Stomach (tissue), 9 donors: Measurements from ENCODE around the gene CTSA. TPM values are rescaled to one million over a fixed set of nuclear protein-coding genes. Genes with fewer than 3 reads are reported as not detected.

Experiments used
- DNase-seq, 2 donors: peaks; one replicate each; pipeline versions ENCODE4 v3.0.0 to v3.0.0-alpha.2; 2013 to 2019
- H3K27ac ChIP-seq, 5 donors: fragments of 200-600 bp in 4 of 5; sonication (generic) in 4 of 5; one replicate each; pipeline ENCODE4 v1.5.1; 2013 to 2019; ENCODE audit warnings: mild to moderate bottlenecking in 1 of 5, moderate library complexity in 1 of 5
- H3K27me3 ChIP-seq, 3 donors: fragments of 200-600 bp; sonication (generic); one replicate each; pipeline ENCODE4 v1.5.1; 2017 to 2019; ENCODE audit warnings: mixed run types in 1 of 3
- H3K36me3 ChIP-seq, 4 donors: fragments of 200-600 bp; sonication (generic); 1 replicate in 3 of 4; 2 replicates in 1 of 4; pipeline ENCODE4 v1.5.1; 2016 to 2019
- H3K4me1 ChIP-seq, 4 donors: fragments of 200-600 bp; sonication (generic); one replicate each; pipeline ENCODE4 v1.5.1; 2016 to 2019
- H3K4me3 ChIP-seq, 4 donors: fragments of 200-600 bp; sonication (generic) in 3 of 4; one replicate each; pipeline ENCODE4 v1.5.1; 2016 to 2019; ENCODE audit warnings: mild to moderate bottlenecking in 1 of 4
- H3K9me3 ChIP-seq, 4 donors: fragments of 200-600 bp; sonication (generic); one replicate each; pipeline ENCODE4 v1.5.1; 2016 to 2019
- CTCF ChIP-seq, 7 experiments: fragments of 450-650 bp in 4 of 7; fragments of 200-600 bp in 3 of 7; sonication (generic) in 3 of 7; IDR thresholded peaks; one replicate each; pipeline ENCODE4 v1.5.1; 2016 to 2019; ENCODE audit warnings: antibody characterized with exemption in 7 of 7, control low read depth in 2 of 7, mild to moderate bottlenecking in 1 of 7
- EP300 ChIP-seq: sonication (generic); formaldehyde crosslinking; IDR thresholded peaks from one replicate; pipeline ENCODE4 v1.6.1; 2017; ENCODE audit warnings: antibody characterized with exemption
- POLR2A ChIP-seq, 4 donors: fragments of 450-650 bp; IDR thresholded peaks; one replicate each; pipeline ENCODE4 v1.6.1; 2016; ENCODE audit warnings: antibody characterized with exemption in 4 of 4, control low read depth in 2 of 4, mild to moderate bottlenecking in 1 of 4, moderate library complexity in 1 of 4
- POLR2AphosphoS5 ChIP-seq, 3 donors: sonication (generic); formaldehyde crosslinking; IDR thresholded peaks; one replicate each; pipeline ENCODE4 v1.6.1; 2016; ENCODE audit warnings: antibody characterized with exemption in 3 of 3
- WGBS, 5 donors: extraction: QIAGEN DNeasy Blood & Tissue Kit in 3 of 5; methylation state at CpG; one replicate each; pipeline versions ENCODE4 v1.1.5 to v1.1.7; 2013 to 2018; 5-methylcytosine and 5-hydroxymethylcytosine counted together
- intact Hi-C: fragments of 100-400 bp; cut with DNase I; formaldehyde crosslinking; loops from one replicate; pipeline ENCODE4 v1.15.1; 2023; ENCODE audit warnings: low total_unique reads
- polyA plus RNA-seq, 3 donors: library from polyadenylated mRNA; stranded (reverse); fragments of 200-250 nt; gene quantifications; one replicate each; pipeline ENCODE4 v1.2.3, GENCODE V29; 2013
- total RNA-seq, 5 donors: library from RNA; depleted of rRNA; stranded (reverse); fragments of >200 nt; gene quantifications; one replicate each; pipeline versions ENCODE4 v1.1.0 to v1.2.3, GENCODE V29; 2014 to 2016
- donor health status: healthy with polysubstance abuse.
- donor health status: Bipolar disorder and iron deficiency.
- donor health status: healthy.

Gene CTSA
- total and polyA plus RNA-seq, 8 donors = 29.9 to 292 (median 68.7) TPM

- Histone ChIP-seq H3K27ac (no peak overlapping the region), H3K9me3 (no peaks in the 10 kb centered on the region), H3K36me3 (peaks cover 17 to 38% (median 34%) of the 10 kb centered on the region in 4 donors), H3K4me3 (no peak overlapping the region), H3K27me3 (no peaks in the 10 kb centered on the region), H3K4me1 (peaks cover 10 to 27% (median 21%) of the 10 kb centered on the region in 4 donors)
- intact Hi-C loops = no loop called here
- 73 to 91% (median 83%) methylated on average over 13 of the region's 13 CpGs for WGBS, 5 donors
- TF ChIP-seq EP300 = no peak
- TF ChIP-seq POLR2AphosphoS5 (IDR thresholded peaks at IDR 0.05) = no peak
- DNase-seq = peak in 1 of 2 donors; percentile 60
Measured at GRCh38 chr20:45878076-45878761, 12.9 kb upstream of the CTSA start.

- intact Hi-C loops = no loop called here
- WGBS, 5 donors = 0 to 1% (median 1%) methylated on average over 23 of the region's 23 CpGs
- Histone ChIP-seq H3K4me1 (peaks cover 16 to 46% (median 32%) of the 10 kb centered on the region in 4 donors), H3K9me3 (no peaks in the 10 kb centered on the region), H3K4me3 (peak within 1 kb of the TSS; percentile 61 to 75 (median 68)), H3K36me3 (peaks cover 21 to 64% (median 59%) of the 10 kb centered on the region in 4 donors), H3K27ac (peak within 1 kb of the TSS; percentile 86 to 91 (median 90)), H3K27me3 (no peaks in the 10 kb centered on the region)
- peak; percentile 29 to 85 (median 84) for TF ChIP-seq POLR2AphosphoS5 (IDR thresholded peaks at IDR 0.05)
- TF ChIP-seq EP300 = no peak
- DNase-seq = peak; percentile 100
Measured at GRCh38 chr20:45880988-45881788, 9.9 kb upstream of the CTSA start, which contains the start of gene ZSWIM1. TSS of gene ZSWIM1 (plus strand) at chr20:45881227. CDS start at chr20:45882593, 1,366 bp downstream.

GRCh38 chr20:45882469-45883099 lies 8.6 kb upstream of the CTSA start:
- Histone ChIP-seq H3K4me3 (no peak overlapping the region), H3K9me3 (no peaks in the 10 kb centered on the region), H3K27me3 (no peaks in the 10 kb centered on the region), H3K27ac (peak overlapping the region in 1 of 5 donors; percentile 91), H3K36me3 (peaks cover 19 to 67% (median 61%) of the 10 kb centered on the region in 4 donors), H3K4me1 (peaks cover 16 to 46% (median 32%) of the 10 kb centered on the region in 4 donors)
- TF ChIP-seq CTCF (IDR thresholded peaks at IDR 0.05) (no peak), EP300 (no peak), POLR2AphosphoS5 (IDR thresholded peaks at IDR 0.05) (no peak), POLR2A (IDR thresholded peaks at IDR 0.05) (no peak)
- 66 to 88% (median 74%) methylated on average over 4 of the region's 4 CpGs for WGBS, 5 donors
- intact Hi-C loops = no loop called here
- no peak for DNase-seq

- H3K4me1 ChIP-seq = peaks cover 16 to 47% (median 33%) of the 10 kb centered on the region in 4 donors
- TF ChIP-seq CTCF (IDR thresholded peaks at IDR 0.05) (no peak), POLR2AphosphoS5 (IDR thresholded peaks at IDR 0.05) (no peak), EP300 (no peak), POLR2A (IDR thresholded peaks at IDR 0.05) (no peak)
- peaks cover 15 to 67% (median 57%) of the 10 kb centered on the region in 4 donors for H3K36me3 ChIP-seq
- H3K27ac ChIP-seq = no peak overlapping the region
- no peak overlapping the region for H3K4me3 ChIP-seq
- WGBS, 5 donors = 63 to 86% (median 76%) methylated on average over 8 to 9 of the region's 9 CpGs
- H3K27me3 ChIP-seq = no peaks in the 10 kb centered on the region
- H3K9me3 ChIP-seq = no peaks in the 10 kb centered on the region
- intact Hi-C loops = no loop called here
- DNase-seq = no peak
Measured at GRCh38 chr20:45883100-45883469, 8.1 kb upstream of the CTSA start.
